Gastrocnemius medialis (tissue), 4 donors: ENCODE results near the gene GRPEL1.

ENCODE experiments used
- CTCF ChIP-seq, 5 experiments: fragments of 450-650 bp in 3 of 5; fragments of 200-600 bp in 2 of 5; sonication (generic) in 2 of 5; IDR thresholded peaks in 4 of 5; conservative IDR thresholded peaks in 1 of 5; 1 replicate in 4 of 5; 2 replicates in 1 of 5; pipeline ENCODE4 v1.5.1; 2016 to 2019; ENCODE audit warnings: antibody characterized with exemption in 5 of 5, mild to moderate bottlenecking in 3 of 5, moderate library complexity in 3 of 5
- POLR2A ChIP-seq, 2 donors: fragments of 450-650 bp; IDR thresholded peaks; one replicate each; pipeline ENCODE4 v1.6.1; 2017; ENCODE audit warnings: antibody characterized with exemption in 2 of 2, mild to moderate bottlenecking in 2 of 2, moderate library complexity in 2 of 2

- TF ChIP-seq CTCF (IDR thresholded peaks at IDR 0.05 in 4 of 5, conservative IDR thresholded peaks at IDR 0.05 in 1 of 5): no peak
- TF ChIP-seq POLR2A (IDR thresholded peaks at IDR 0.05): no peak
Measured at GRCh38 chr4:7063362-7063761, 4.5 kb downstream of the GRPEL1 start.
